Measurements from ENCODE around the gene HOXD1. TPM values are rescaled to one million over a fixed set of nuclear protein-coding genes. Genes with fewer than 3 reads are reported as not detected.

HOXD1 gene
- total RNA-seq, 1 experiment from 2014 or later, result 0.18 TPM

DNA sequence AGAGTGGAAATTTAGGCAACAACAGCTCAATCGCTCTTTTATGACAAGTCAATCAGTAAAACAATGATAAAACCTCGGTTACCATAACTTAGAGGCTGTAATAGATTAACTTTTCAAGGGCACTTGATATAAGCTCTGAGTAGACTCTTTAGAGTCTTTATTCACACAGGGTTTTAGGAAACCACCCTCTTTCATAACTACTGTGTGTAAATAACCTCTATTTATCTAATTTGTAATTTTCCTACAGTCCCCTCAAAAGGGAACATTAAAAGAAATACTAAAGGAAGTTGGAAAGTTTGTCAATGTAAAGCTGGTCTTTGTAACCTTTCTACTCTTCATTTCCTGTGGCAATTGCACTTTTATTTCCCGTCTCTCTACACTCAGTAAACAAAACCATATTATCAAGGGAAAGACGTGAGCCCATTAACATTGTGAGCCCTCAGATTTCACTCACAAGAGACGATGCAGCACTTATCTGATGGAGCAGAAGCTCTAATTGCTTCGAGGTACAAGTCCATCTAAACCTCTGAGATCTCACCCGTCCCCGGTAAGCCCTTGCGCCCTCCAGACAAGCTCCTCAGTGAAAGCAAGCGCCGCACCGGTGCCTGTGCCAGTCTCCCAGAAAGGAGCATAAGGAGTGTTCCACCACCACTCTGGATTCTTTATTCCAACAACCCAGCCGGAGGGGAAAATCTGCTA, 1.1 kb upstream of the HOXD1 start:
- Histone ChIP-seq H3K4me1 (ENCODE audit: control insufficient read depth, insufficient read depth, low read length) (no peaks in the 10 kb centered on the region), H3K4me3 (ENCODE audit: low read depth in 2 of 2, low read length in 2 of 2) (peak overlapping the region; percentile 67 to 84), H3K27me3 (ENCODE audit: control insufficient read depth, insufficient read depth, low read length) (peaks cover 3% of the 10 kb centered on the region; the same call in 1 of the 2 replicates), H3K36me3 (ENCODE audit: control insufficient read depth, insufficient read depth, low read length) (no peaks in the 10 kb centered on the region), H3K27ac (ENCODE audit: low read length) (peak overlapping the region; percentile 68), H3K9me3 (ENCODE audit: control insufficient read depth, insufficient read depth, low read depth, low read length) (no peaks in the 10 kb centered on the region)
- DNase-seq (ENCODE audit: low read depth, low spot score), result no peak
- intact Hi-C loops (cut with micrococcal nuclease; ENCODE audit: unreplicated experiment) (no loop called here), in situ Hi-C loops (cut with HindIII; ENCODE audit: low pct_unique_long_range_greater_than_20kb, low sequenced_read_pairs) (no loop called here)
- ChIA-PET CTCF (no interaction called here), POLR2A (no interaction called here)
- no peak for TF ChIP-seq REST (IDR thresholded peaks at IDR 0.05; ENCODE audit: insufficient read depth in 1 of 2, low read depth in 2 of 2, low read length in 1 of 2)
- TF ChIP-seq CTCF (IDR thresholded peaks at IDR 0.05), result no peak
- TF ChIP-seq TCF7L2 (IDR thresholded peaks at IDR 0.05; ENCODE audit: low read depth, low read length), result no peak
- TF ChIP-seq SIN3A (IDR thresholded peaks at IDR 0.05; ENCODE audit: borderline replicate concordance, insufficient read depth, low read depth, low read length), result no peak
- TF ChIP-seq POLR2AphosphoS5 (IDR thresholded peaks at IDR 0.05; ENCODE audit: low read depth, low read length), result no peak
- peak; percentile 77 for ATAC-seq
- BruUV-seq (replicated peaks), result TSS peak; percentile 81

DNA sequence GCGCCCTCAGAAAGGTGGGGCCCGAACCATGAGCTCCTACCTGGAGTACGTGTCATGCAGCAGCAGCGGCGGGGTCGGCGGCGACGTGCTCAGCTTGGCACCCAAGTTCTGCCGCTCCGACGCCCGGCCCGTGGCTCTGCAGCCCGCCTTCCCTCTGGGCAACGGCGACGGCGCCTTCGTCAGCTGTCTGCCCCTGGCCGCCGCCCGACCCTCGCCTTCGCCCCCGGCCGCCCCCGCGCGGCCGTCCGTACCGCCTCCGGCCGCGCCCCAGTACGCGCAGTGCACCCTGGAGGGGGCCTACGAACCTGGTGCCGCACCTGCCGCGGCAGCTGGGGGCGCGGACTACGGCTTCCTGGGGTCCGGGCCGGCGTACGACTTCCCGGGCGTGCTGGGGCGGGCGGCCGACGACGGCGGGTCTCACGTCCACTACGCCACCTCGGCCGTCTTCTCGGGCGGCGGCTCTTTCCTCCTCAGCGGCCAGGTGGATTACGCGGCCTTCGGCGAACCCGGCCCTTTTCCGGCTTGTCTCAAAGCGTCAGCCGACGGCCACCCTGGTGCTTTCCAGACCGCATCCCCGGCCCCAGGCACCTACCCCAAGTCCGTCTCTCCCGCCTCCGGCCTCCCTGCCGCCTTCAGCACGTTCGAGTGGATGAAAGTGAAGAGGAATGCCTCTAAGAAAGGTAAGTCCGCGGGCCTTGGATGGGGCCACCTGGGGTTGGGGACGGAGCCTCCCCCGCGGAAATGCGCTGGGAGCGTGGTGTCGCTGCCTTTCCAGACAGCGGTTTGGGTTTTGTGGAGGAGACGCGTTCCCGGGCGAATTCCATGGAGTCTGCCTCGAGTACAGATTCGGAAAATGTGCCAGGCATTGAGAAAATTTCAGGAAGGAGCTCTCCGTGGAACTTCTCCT, 559 bp downstream of the HOXD1 start:
- H3K4me3 ChIP-seq (ENCODE audit: low read depth in 2 of 2, low read length in 2 of 2), result peak overlapping the region; percentile 67 to 84
- H3K27ac ChIP-seq (ENCODE audit: low read length), result no peak overlapping the region
- H3K9me3 ChIP-seq (ENCODE audit: control insufficient read depth, insufficient read depth, low read depth, low read length), result no peaks in the 10 kb centered on the region

More for the DNA sequence above, 559 bp downstream of the HOXD1 start:
- DNase-seq (ENCODE audit: low read depth, low spot score), result no peak
- POLR2A ChIA-PET, result no interaction called here
- CTCF ChIA-PET, result no interaction called here
- intact Hi-C loops (cut with micrococcal nuclease; ENCODE audit: unreplicated experiment), result no loop called here
- H3K36me3 ChIP-seq (ENCODE audit: control insufficient read depth, insufficient read depth, low read length), result no peaks in the 10 kb centered on the region
- no TSS peak for BruUV-seq (replicated peaks)
- TF ChIP-seq POLR2AphosphoS5 (IDR thresholded peaks at IDR 0.05; ENCODE audit: low read depth, low read length) (no peak), CTCF (IDR thresholded peaks at IDR 0.05) (no peak), TCF7L2 (IDR thresholded peaks at IDR 0.05; ENCODE audit: low read depth, low read length) (no peak), SIN3A (IDR thresholded peaks at IDR 0.05; ENCODE audit: borderline replicate concordance, insufficient read depth, low read depth, low read length) (no peak), REST (IDR thresholded peaks at IDR 0.05; ENCODE audit: insufficient read depth in 1 of 2, low read depth in 2 of 2, low read length in 1 of 2) (no peak)
- peaks cover 9% of the 10 kb centered on the region; the same call in 1 of the 2 replicates for H3K27me3 ChIP-seq (ENCODE audit: control insufficient read depth, insufficient read depth, low read length)
- ATAC-seq, result no peak
- H3K4me1 ChIP-seq (ENCODE audit: control insufficient read depth, insufficient read depth, low read length), result no peaks in the 10 kb centered on the region
- in situ Hi-C loops (cut with HindIII; ENCODE audit: low pct_unique_long_range_greater_than_20kb, low sequenced_read_pairs), result no loop called here
